Umbilical cord (tissue), 2 donors: Measurements from ENCODE around the gene RBM25. TPM values are rescaled to one million over a fixed set of nuclear protein-coding genes. Genes with fewer than 3 reads are reported as not detected.
A peak's percentile ranks its signal among the peaks of the same experiment; 100 is the strongest.
"Not testable (repeated sequence)": the region's sequence is repeated elsewhere in the genome, so short reads cannot be mapped to it uniquely, and the experiment has no call there.

Experiments
- DNase-seq: peaks from one replicate; pipeline ENCODE4 v3.0.0-alpha.2; 2015; ENCODE audit warnings: low spot score
- total RNA-seq: library from RNA; depleted of rRNA; stranded (reverse); fragments of >200 nt; gene quantifications from one replicate; pipeline ENCODE4 v1.2.3, GENCODE V29; 2014; ENCODE audit warnings: low replicate concordance; ENCODE audit not compliant: insufficient read depth

RBM25 gene
- total RNA-seq = 51.5 TPM

DNA sequence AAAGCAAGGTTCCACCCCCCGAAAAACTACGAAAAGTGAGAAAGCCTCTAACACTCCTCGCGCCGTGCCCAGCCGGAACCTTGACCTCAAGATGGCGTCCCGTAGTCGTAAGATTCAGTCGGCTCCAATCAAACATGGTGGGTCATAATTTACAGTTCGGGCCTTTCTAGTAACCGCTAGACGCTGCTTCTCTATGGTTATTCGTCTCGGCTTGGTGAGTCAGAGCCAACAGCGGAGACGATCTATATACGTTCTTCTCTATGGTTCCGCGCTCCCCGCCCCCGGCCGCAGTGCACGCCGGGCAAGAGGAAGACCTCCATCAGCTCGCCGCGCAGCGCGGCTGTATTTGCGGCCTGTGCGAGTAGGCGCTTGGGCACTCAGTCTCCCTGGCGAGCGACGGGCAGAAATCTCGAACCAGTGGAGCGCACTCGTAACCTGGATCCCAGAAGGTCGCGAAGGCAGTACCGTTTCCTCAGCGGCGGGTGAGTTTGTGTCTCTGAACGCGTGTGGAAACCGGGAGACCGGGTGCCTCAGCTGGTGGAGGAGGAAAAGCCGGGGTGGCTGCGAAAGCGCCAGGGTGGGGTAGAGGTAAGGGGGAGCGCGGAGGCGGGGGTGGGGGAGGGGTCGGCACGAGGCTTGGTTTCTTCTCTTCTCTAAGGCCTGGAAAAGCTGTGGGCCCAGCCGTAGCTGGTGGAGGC is at the start of gene RBM25:
TSS of gene RBM25 (plus strand) at position 311 of the 698 bp plus-strand sequence. CDS start 13,108 bp downstream, outside the sequence.
- peak; percentile 99 for DNase-seq

DNA sequence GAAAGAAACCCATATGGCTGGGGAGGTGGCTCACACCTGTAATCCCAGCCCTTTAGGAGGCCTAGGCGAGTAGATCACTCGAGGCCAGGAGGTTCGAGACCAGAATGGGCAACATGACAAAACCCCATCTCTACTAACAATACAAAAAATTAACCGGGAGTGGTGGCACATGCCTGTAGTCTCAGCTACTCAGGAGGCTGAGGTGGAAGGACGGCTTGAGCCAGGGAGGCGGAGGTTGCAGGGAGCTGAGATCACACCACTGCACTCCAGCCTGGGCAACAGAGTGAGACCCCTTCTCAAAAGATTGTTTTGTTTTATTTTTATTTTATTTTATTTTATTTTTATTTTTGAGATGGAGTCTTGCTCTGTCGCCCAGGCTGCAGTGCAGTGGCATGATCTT is 47.1 kb upstream of the RBM25 start:
- not testable (repeated sequence) for DNase-seq

DNA sequence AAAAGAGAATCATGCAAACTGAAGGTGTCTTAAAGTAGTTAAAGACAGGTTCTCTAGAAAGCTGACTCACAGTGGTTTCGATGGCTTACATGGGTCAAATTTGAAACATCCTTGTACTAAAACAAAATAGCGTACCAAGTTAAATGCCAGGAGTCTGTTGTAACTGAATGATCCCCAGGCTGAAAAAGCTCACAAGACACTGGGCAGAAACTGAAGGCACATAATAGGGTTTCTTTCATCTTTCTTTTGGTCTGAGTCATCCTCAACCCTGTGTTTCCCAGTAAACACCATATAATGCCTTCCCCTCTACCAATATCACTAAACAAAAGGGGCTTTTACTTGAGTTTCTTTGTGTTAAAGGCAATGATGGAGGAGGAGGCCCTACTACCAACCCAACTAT is 44.2 kb upstream of the RBM25 start:
- peak; percentile 6 for DNase-seq

DNA sequence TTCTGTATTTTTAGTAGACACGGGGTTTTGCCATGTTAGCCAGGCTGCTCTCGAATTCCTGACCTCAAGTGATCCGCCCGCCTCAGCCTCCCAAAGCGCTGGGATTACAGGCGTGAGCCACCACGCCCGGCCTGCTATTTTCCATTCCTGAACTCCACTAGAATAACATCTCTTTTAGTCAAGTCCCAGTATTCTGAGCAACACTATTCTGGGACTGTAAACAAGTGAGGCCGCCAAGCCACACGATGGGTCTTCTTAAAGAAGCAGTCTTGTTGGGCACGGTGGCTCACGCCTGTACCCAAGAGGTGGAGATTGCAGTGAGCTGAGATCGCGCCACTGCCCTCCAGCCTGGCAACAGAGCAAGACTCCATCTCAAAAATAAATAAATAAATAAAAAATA is 42.8 kb upstream of the RBM25 start:
- DNase-seq = not testable (repeated sequence)

DNA sequence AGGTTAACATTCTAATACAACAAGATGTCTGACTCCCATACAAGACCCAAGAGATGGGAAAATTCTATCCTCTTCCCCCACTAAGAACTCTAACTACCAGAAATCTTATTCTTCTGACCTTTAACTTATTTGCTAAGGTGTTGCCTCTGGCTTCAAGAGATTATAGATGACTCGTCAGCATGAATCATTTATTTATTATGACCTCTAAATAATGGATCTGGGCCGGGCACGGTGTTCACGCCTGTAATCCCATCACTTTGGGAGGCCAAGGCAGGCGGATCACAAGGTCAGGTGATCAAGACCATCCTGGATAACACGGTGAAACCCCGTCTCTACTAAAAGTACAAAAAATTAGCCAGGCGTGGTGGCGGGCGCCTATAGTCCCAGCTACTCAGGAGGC is 42.3 kb upstream of the RBM25 start:
- not testable (repeated sequence) for DNase-seq

DNA sequence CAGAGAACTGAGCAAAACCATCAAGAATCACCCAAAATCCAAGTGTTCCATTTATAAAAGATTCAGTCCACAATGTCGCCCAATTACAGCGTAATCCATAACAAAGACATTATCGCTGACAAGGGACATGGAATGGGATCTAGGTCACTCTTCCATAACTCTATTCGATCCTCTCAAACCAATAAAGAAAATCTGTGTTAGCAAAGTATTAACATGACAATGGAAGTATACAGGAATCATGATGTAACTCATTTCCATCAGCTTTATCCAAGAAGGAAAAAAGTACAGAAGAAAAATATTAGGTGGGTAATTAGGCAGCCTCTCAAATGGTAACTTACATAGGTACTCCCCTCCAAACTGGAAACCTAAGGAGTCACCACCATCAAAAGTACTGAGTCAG is 36.3 kb upstream of the RBM25 start:
- DNase-seq = no peak

- DNase-seq = peak; percentile 9
These were observed 32.8 kb upstream of the RBM25 start for GRCh38 chr14:73025544-73025943.

DNA sequence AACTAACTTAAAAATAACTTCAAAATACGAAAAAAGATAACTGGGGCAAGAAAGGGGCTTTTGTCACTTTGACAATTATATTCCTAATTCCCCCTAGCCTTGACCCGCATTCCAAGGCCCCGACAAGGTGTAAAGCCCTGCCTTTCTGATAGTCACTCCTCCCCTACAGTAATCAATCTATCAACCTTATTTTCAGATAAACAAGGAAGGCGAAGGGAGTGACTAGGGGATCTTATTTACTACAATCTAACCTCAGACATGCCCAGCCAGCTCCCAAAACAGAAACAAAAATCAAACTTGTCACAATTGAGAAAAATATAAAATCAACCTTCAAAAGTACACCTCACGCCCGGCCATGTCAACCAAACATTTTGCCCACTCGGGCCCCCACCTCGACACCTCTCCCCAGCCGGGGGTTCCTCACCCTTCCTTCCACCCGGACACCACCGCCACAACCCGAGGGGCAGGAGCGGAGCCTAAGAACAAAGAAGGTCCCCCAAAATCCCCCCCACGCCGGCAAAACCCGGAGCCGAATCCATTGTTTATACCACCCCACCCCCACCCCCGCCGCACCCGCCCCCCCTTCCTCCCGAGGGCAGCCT is 32.0 kb upstream of the RBM25 start:
- DNase-seq = no peak

DNA sequence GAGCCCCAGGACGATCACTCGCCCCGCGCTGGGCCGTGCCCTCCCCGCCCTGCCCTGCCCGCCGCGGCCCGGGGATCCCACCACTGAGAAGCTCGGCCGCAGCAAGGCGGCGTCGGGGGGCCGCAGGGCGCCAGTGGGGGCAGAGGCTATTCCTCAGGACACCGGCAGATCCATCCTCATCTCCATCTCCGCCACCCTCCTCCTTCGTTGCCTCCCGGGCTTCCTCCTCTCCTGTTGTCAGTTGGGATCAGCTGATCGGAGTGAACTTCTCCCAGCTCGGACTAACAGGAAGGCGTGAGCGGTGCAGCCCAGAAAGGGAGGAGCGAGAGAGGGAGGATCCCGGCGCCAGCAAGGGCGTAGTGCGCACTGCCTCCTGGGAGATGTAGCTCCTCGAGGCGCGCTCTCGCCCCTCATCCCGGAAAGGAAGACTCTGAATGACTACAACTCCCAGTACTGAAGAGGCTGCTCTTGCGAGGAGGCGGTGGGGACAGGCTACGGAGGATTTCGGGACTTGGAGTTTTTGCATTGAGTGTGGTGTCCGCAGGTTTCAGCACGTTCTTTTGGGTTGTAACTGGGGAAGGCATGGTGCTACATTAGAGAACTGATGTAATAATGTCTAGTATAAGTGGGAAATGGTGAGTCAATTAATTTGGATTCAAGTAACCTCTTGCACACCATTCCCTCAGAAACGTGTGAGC is 31.3 kb upstream of the RBM25 start, which contains the start of gene ZFYVE1:
TSS of gene ZFYVE1 (minus strand) at position 262 of the 698 bp plus-strand sequence. CDS start 2,598 bp downstream, outside the sequence.
- DNase-seq = peak; percentile 100

DNA sequence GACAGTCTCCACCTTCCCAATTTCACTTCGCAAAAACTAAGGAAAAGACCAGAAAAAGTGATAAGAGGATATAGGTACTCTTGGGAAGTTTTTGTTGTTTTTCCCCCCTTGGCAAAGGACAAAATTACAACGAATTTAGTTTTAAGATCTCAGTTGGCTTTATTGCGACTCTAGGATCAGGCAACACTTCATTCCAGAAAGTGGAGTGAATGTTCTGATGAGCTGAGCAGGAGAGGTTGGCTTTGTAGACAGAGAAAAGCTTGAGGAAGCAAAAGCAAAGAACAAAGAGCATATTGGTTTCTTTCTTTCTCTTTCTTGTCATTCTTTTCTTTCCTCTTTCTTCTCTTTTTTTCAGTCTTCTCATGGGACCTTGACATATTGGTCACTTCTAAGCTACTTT is 30.8 kb upstream of the RBM25 start:
- DNase-seq = no peak

- DNase-seq = no peak
These were observed 30.4 kb upstream of the RBM25 start for GRCh38 chr14:73027984-73028383.

DNA sequence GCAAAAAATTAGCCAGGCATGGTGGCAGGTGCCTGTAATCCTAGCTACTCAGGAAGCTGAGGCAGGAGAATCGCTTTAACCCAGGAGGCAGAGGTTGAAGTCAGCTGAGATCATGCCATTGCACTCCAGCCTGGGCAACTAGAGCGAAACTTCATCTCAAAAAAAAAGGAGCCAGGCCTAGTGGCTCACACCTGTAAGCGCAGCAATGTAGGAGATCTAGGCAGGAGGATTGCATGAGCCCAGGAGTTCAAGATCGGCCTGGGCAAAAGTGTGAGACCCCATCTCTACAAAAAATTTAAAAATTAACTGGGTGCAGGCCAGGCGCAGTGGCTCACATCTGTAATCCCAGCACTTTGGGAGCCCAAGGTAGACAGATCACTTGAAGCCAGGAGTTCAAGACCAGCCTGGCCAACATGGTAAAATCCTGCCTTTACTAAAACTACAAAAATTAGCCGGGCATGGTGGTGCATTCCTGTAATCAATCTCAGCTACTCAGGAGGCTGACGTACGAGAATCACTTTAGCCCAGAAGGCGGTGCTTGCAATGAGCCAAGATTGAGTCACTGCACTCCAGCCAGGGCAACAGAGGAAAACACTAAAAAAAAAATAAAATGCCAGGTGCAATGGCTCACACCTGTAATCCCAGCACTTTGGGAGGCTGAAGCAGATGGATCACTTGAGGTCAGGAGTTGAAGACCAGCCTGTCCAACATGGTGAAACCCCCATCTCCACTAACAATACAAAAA is 21.5 kb upstream of the RBM25 start:
- DNase-seq = not testable (repeated sequence)

- DNase-seq = no peak
These were observed 10.5 kb upstream of the RBM25 start for GRCh38 chr14:73047808-73048207.

GRCh38 chr14:73049428-73049827 is 8.9 kb upstream of the RBM25 start:
- peak; percentile 9 for DNase-seq

- no peak for DNase-seq
These were observed 3.1 kb upstream of the RBM25 start for GRCh38 chr14:73055251-73055650.

DNA sequence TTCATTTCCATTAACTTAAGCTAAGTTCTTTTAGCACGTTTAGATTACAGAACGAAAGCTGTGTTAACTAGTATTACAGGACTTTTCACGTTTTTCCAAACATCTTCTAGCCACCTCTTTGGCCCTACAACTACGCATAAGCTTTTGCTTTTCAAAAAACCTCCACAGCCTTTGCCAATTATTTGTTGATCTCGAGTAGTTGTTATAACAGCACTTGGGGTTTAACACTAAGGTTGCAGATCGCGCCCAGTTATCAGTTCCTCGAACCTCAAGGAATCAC is 450 bp upstream of the RBM25 start:
- no peak for DNase-seq

DNA sequence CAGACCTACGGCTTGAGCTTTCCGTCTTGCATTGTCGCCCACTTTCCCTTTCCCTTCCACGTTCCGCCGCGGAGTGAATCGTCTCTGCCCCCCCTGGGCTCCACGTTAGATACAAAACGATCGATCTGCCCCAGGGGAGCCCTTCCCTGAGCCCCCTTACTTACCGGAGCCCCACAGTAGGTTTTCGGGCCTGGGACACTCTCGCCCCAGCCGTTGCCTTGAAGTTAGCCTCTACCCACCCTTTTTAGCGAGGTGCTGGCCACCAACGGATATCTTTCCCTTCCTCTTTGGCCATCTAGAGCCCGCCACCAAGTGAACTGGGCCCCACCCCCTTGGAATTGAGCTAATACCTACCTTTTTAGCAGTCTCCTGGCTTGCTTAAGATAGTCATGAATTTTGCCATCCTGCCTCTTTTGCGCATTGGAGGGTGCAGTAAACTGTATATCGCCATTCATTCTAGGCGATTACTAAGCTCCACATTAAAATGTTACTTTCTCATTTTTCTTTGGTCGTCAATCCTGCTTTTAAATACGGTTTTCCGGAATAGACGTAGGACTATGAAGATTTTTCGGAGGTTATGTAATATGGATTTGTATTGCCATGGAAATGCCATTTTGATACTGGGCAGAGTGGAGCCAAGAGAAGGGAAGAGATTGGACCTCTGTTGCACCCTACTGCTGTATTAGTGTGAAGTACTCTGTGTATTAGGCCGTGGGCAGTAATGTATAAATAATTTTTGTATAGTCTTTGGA is 764 bp downstream of the RBM25 start:
- peak; percentile 65 for DNase-seq

GRCh38 chr14:73069585-73069984 is 11.3 kb downstream of the RBM25 start:
- no peak for DNase-seq

DNA sequence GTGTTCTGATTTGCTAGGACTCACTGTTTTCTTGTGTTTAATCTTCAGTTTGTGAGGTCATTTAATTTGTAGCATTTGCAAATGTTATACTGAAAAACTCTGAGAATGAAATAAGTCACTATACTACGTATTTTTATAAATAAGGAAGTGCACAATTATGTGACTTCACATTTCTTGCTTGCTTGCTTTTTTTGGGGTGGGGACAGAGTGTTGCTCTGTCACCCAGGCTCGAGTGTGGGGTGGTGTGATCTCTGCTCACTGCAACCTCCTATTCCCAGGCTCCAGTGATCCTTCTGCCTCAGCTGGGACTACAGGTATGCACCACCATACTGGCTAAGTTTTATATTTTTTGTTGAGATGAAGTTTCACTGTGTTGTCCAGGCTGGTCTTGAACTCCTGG is 32.7 kb downstream of the RBM25 start:
- no peak for DNase-seq

DNA sequence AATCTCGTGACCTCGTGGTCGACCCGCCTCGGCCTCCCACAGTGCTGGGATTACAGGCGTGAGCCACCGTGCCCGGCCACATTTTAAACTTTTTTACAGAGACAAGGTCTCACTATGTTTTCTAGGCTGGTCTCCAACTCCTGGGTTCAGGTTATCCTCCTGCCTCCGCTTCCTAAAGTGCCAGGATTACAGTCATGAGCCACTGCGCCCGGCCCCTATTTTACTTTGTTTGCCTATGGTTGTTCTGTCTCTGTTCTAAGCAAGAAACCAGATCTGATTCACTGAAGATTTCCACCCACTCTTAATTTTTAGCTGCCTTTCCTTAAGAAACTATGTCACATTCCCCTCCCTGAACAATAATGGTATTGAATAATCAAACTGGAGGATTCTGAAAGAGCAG is 39.1 kb downstream of the RBM25 start:
- DNase-seq = no peak

GRCh38 chr14:73100334-73100733 is 42.0 kb downstream of the RBM25 start:
- no peak for DNase-seq
